ENCODE results near the gene CHD6. TPM values are rescaled to one million over a fixed set of nuclear protein-coding genes. Genes with fewer than 3 reads are reported as not detected.

Gene CHD6
- total RNA-seq, 6 donors from 2014 or later = 25.4 to 62.9 (median 35.3) TPM

- TF ChIP-seq, protein P1, sequence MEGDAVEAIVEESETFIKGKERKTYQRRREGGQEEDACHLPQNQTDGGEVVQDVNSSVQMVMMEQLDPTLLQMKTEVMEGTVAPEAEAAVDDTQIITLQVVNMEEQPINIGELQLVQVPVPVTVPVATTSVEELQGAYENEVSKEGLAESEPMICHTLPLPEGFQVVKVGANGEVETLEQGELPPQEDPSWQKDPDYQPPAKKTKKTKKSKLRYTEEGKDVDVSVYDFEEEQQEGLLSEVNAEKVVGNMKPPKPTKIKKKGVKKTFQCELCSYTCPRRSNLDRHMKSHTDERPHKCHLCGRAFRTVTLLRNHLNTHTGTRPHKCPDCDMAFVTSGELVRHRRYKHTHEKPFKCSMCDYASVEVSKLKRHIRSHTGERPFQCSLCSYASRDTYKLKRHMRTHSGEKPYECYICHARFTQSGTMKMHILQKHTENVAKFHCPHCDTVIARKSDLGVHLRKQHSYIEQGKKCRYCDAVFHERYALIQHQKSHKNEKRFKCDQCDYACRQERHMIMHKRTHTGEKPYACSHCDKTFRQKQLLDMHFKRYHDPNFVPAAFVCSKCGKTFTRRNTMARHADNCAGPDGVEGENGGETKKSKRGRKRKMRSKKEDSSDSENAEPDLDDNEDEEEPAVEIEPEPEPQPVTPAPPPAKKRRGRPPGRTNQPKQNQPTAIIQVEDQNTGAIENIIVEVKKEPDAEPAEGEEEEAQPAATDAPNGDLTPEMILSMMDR (IDR thresholded peaks at IDR 0.05) = no peak
- TF ChIP-seq POLR2A (IDR thresholded peaks at IDR 0.05) (no peak), EP300 (IDR thresholded peaks at IDR 0.05) (no peak), POLR2AphosphoS5 (IDR thresholded peaks at IDR 0.05) (no peak)
- no peak for DNase-seq
- ATAC-seq (ENCODE audit: low FRiP score in 2 of 2) = no peak
- Histone ChIP-seq H3K27me3 (no peaks in the 10 kb centered on the region), H3K4me1 (peaks cover 19 to 33% (median 28%) of the 10 kb centered on the region in 4 donors), H3K36me3 (peaks cover 0 to 13% (median 5%) of the 10 kb centered on the region in 4 donors), H3K9me3 (no peaks in the 10 kb centered on the region), H3K4me3 (no peak overlapping the region), H3K27ac (no peak overlapping the region)
These were observed 110.3 kb downstream of the CHD6 start for GRCh38 chr20:41507851-41508250.

GRCh38 chr20:41507436-41507835 is 110.7 kb downstream of the CHD6 start:
- Histone ChIP-seq H3K27ac (no peak overlapping the region), H3K27me3 (no peaks in the 10 kb centered on the region), H3K36me3 (peaks cover 0 to 9% (median 4%) of the 10 kb centered on the region in 4 donors), H3K4me1 (peaks cover 19 to 33% (median 28%) of the 10 kb centered on the region in 4 donors), H3K9me3 (no peaks in the 10 kb centered on the region), H3K4me3 (no peak overlapping the region)
- ATAC-seq (ENCODE audit: low FRiP score in 2 of 2) (no peak), DNase-seq (no peak)
- 44 to 55% methylated on average over 5 of the region's 5 CpGs for WGBS, 2 donors
- TF ChIP-seq POLR2AphosphoS5 (IDR thresholded peaks at IDR 0.05) = no peak
- TF ChIP-seq, protein P1 (IDR thresholded peaks at IDR 0.05) = no peak
- TF ChIP-seq EP300 (IDR thresholded peaks at IDR 0.05) = no peak
- TF ChIP-seq POLR2A (IDR thresholded peaks at IDR 0.05) = no peak

GRCh38 chr20:41506192-41506915 is 111.8 kb downstream of the CHD6 start:
- no peak for TF ChIP-seq POLR2AphosphoS5 (IDR thresholded peaks at IDR 0.05)
- no peak for TF ChIP-seq POLR2A (IDR thresholded peaks at IDR 0.05)
- TF ChIP-seq, protein P1 (IDR thresholded peaks at IDR 0.05) = no peak
- TF ChIP-seq EP300 (IDR thresholded peaks at IDR 0.05) = no peak
- Histone ChIP-seq H3K4me1 (peaks cover 19 to 33% (median 28%) of the 10 kb centered on the region in 4 donors), H3K4me3 (no peak overlapping the region), H3K9me3 (no peaks in the 10 kb centered on the region), H3K27me3 (no peaks in the 10 kb centered on the region), H3K36me3 (peaks cover 0 to 3% (median 0%) of the 10 kb centered on the region in 4 donors), H3K27ac (no peak overlapping the region)
- ATAC-seq (ENCODE audit: low FRiP score in 2 of 2) = no peak
- WGBS, 2 donors = 93 to 94% methylated on average over 4 of the region's 4 CpGs
- no peak for DNase-seq

DNA sequence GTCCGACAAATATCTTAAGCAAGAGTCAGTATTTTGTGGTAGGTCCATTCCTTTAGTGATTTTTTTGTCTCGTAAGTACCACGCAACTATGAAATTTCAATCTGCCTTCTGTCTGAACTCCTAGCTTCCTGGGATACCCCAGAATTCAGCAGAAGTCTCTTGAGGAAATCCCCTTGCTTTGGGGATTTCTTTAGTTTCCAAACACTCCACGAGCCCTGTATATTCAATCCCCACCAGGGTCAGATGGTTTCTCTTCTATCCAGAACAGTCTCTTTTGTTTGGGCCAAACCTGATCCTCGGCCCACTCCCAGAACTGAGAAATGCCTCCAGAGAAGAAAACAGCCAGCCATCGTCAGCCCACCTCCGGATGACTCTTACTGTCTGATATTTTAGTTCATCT is 113.0 kb downstream of the CHD6 start:
- Histone ChIP-seq H3K36me3 (no peaks in the 10 kb centered on the region), H3K27me3 (no peaks in the 10 kb centered on the region), H3K27ac (no peak overlapping the region), H3K4me3 (no peak overlapping the region), H3K4me1 (peaks cover 18 to 27% (median 23%) of the 10 kb centered on the region in 4 donors), H3K9me3 (no peaks in the 10 kb centered on the region)
- no peak for DNase-seq
- TF ChIP-seq POLR2A (IDR thresholded peaks at IDR 0.05) (no peak), EP300 (IDR thresholded peaks at IDR 0.05) (no peak), POLR2AphosphoS5 (IDR thresholded peaks at IDR 0.05) (no peak)
- TF ChIP-seq, protein P1 (IDR thresholded peaks at IDR 0.05) = no peak
- ATAC-seq (ENCODE audit: low FRiP score in 2 of 2) = no peak
- 89 to 92% methylated on average over 7 of the region's 7 CpGs for WGBS, 2 donors

DNA sequence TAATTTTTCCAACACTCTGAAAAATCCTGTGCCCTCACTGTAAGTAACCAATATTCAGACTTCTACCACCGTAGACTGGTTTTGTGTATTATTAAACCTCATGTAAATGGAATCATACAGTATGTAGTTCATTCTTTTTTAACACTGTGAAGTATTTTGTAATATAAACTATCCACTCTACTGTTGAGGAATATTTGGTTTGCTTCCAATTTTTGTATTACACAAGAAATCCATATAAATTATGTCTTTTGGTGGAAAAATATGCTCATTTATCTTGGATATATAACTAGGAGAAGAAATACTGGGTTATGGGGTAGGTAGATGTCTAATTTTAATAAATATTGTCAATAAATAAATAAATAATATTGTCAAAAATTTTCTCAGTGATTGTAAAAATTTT is 116.8 kb downstream of the CHD6 start:
- Histone ChIP-seq H3K4me1 (peaks cover 0 to 5% (median 0%) of the 10 kb centered on the region in 4 donors), H3K27me3 (no peaks in the 10 kb centered on the region), H3K27ac (no peak overlapping the region), H3K36me3 (peaks cover 0 to 13% (median 2%) of the 10 kb centered on the region in 4 donors), H3K9me3 (no peaks in the 10 kb centered on the region), H3K4me3 (no peak overlapping the region)
- TF ChIP-seq EP300 (IDR thresholded peaks at IDR 0.05) (no peak), POLR2A (IDR thresholded peaks at IDR 0.05) (no peak), POLR2AphosphoS5 (IDR thresholded peaks at IDR 0.05) (no peak)
- TF ChIP-seq, protein P1 (IDR thresholded peaks at IDR 0.05) = no peak
- 75 to 85% methylated on average over 1 of the region's 1 CpG for whole genome bisulfite sequencing, 2 donors
- DNase-seq (no peak), ATAC-seq (ENCODE audit: low FRiP score in 2 of 2) (no peak)

Measured in upper lobe of left lung (tissue), 6 donors.